GM04503 (cell line): ENCODE measurements around the gene AARS2.
"Not testable (repeated sequence)": the region's sequence is repeated elsewhere in the genome, so short reads cannot be mapped to it uniquely, and the experiment has no call there.

Source experiments
- DNase-seq: peaks from one replicate; pipeline ENCODE4 v3.0.0-alpha.2; 2012; ENCODE audit warnings: low read depth

AARS2 gene

DNA sequence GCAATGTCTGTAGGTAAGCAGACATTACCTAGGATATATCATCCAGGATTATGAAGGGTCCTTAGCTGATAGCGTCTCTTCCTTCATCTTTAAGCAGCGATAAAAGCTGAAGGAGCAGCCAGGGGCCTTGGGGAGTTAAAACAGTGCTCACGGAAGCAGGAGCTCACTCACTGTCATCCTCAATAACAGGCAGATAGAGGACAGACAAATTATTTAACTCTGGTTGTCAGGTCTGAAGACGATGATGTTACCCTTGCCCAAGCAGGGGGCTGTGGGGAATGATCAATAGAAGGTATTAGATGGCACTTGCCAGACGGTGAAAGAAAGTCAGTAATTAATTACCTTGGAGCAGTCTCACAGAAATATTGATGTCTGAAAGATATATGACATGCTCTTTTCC, 16.7 kb upstream of the AARS2 start:
- no peak for DNase-seq

DNA sequence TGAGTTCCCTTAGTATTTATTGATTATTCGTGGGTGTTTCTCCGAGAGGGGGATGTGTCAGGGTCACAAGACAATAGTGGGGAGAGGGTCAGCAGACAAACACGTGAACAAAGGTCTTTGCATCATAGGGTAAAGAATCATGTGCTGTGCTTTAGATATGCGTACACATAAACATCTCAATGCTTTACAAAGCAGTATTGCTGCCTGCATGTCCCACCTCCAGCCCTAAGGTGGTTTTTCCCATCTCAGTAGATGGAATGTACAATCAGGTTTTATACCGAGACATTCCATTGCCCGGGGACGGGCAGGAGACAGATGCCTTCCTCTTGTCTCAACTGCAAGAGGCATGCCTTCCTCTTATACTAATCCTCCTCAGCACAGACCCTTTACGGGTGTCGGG, 15.1 kb upstream of the AARS2 start:
- not testable (repeated sequence) for DNase-seq

DNA sequence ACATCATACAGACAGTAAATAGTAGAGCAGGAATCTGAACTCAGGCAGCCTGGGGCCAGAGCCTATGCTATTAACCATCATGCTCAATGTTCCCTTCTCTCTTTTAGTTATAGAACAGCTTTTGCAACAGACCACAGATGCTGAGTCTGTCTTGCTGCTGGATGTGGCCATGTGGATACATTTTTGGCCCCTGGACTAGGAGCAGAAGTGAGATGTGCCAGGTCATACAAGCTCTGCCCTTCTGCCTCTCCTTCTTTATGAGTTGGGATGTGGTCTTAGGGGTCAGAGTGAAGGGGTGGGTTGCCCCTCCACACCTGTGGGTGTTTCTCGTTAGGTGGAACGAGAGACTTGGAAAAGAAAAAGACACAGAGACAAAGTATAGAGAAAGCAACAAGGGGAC, 14.6 kb upstream of the AARS2 start:
- no peak for DNase-seq

DNA sequence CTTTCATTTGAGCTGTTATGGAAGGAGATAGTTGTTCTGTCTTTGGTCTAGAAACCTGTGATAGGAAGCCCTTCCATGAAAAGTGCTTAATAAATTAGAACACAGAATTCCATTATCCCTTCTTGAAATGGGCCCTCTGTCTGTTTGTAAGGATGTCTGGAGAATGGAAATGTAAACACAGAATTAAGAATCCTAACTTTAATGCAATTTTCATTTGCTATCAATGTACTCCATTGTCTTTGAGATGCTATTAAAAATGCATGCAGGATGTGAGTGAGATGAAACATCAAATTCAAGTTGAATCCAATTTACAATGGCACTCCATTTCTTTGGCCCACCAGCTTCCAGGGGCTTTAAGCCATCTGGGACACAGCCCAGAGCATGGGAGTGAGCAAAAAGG, 13.9 kb upstream of the AARS2 start:
- no peak for DNase-seq

DNA sequence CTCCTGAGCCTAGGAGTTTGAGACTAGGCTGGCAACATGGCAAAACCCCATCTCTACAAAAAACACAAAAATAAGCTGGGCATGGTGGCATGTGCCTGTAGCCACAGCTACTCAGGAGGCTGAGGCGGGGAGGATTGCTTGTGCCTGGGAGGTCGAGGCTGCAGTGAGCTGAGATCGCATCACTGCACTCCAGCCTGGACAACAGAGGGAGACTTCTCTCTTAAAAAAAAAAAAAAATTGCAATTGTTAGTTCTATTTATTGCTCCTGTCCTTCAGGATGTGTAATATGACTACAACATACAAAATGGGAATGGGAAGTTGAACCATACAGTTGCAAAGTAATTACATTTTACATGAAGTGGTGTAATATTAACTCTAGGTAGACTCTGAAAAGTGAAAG, 8.1 kb upstream of the AARS2 start:
- DNase-seq = no peak

DNA sequence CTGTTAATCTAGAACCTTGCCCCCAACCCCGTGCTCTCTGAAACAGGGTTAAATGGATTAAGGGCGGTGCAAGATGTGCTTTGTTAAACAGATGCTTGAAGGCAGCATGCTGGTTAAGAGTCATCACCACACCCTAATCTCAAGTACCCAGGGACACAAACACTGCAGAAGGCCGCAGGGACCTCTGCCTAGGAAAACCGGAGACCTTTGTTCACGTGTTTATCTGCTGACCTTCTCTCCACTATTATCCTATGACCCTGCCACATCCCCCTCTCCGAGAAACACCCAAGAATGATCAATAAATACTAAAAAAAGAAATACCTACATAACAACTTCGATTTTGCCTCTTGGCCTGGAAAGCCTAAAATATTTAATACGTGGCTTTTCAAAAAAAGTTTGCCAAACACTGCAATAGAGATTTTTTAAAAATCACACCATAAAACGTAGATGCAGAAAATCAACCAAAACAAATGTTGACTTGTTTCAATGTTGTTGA, 4.0 kb upstream of the AARS2 start:
- DNase-seq = not testable (repeated sequence)

DNA sequence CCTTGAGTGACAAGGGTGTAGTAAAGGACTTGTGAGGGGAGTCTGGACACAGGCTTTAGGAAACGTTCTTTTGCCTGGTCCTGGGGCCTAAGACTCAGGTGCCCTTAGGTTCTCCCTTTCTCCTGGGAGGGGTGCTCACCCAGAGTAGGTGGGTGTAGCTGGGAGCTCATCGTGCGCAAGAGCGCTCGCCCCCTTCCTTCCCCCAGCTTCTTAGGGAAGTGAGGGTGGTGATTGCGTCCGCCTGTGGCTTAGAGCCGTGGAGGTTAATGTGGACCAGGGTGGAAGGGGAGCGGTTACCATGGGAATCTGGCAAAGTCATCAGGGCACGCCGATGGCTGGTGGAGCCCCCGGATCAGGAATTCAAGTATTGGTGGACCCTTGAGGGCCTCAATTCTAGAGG, 3.3 kb upstream of the AARS2 start:
- no peak for DNase-seq

DNA sequence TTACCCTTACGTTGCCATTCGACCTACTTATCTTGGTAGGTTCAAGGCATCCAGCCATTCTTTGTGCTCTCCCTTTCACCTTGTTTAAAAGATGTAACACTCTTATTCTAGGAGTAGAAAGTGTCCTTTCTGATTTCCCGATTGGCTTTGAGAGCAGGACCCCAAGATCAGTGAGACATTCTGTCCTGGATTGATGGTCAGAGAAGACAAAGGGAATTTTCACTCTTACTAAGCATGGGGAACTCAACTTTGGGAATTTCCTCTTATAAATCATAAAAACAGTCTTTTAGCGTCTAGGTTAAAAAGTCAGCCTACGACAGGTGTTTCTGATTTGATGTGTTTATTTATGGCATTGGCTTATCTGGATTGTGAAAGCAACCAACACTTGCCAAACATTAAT, 2.8 kb upstream of the AARS2 start:
- DNase-seq = no peak

DNA sequence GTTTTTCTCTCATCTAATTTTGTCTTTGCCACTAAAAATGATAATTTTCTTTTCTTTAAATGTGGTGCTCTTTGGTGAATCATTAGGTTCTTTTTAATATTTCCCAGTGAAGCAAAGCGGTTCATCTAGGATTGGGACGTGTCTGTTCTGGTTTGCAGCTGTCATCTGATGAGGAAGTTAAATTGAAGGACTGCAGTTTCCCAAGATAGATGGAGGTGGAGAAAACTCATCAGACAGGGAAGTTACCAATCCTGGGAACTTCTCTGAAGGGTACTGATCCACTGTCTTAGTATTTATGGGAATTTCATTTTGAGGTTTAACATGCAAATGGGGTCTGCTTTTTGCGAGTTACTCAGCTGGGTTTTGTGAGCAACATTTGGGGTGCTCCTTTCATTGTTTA, 2.4 kb upstream of the AARS2 start:
- DNase-seq = no peak

DNA sequence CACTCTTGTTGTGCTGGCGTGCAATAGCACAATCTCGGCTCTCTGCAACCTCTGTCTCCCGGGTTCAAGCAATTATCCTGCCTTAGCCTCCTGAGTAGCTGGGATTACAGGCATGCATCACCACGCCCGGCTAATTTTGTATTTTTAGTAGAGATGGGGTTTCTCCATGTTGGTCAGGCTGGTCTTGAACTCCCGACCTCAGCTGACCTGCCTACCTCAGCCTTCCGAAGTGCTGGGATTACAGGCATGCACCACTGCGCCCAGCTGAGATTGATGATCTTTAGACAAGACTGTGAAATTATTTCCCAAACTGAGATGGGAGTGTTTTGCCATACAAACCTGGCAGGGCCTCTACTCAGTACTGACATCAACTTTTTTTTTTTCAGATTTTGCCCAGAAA, 1.5 kb upstream of the AARS2 start:
- not testable (repeated sequence) for DNase-seq

DNA sequence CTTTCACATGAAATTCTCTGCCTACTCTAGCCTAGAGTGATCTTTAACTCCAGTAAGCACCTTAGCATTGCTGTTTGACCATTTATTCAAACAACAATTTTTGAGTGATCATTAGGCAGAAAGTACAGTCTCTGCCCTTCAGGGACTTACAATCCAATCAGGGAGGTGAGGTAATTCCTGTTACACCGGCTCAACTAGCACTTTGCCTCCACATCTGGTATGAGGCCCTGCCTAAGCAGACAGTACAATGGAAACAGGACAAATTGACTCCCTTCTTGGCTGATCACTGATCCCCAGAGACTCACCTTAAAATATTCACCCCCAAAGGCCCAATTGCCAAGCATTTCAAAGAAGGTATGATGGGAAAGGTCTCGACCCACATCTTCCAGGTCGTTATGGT, 1.4 kb downstream of the AARS2 start:
- DNase-seq = no peak

DNA sequence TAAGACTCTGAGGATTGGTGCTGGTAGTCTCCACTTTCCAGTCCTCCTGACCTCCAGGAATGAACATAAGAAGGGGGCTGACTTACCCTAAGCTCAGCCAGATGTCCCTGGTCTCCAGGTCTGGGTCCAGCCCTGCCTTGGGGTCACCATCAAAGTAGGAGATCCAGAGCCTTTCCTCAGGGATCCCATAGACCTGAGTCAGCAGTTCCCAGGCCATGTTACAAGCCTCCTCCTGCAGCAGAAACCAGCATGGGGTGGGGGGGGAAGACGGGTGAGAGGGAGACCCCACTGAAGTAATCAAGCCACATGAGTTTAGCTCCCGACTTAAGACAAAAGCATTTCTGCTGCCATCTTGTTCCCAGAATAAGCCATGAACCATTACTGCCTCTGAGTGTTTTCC, 1.8 kb downstream of the AARS2 start:
- no peak for DNase-seq

DNA sequence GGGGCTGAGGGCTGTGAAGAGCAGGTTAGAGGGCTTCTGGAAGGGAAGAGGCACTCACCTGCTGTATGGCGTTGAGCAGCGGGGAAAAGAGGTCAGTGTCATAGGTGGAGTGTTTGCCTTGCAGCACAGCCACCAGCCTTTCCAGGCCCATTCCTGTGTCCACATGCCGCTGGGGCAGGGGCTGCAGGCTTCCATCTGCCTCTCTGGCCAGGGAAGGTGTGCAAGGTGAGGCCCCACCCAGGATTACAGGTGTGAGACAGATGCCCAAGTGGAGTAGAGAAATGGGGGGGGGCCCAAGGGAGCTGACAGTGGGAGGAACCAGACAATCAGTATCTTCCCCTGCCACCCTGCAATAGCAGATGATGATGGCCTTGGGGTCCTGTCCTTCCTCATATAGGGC, 2.9 kb downstream of the AARS2 start:
- DNase-seq = no peak

DNA sequence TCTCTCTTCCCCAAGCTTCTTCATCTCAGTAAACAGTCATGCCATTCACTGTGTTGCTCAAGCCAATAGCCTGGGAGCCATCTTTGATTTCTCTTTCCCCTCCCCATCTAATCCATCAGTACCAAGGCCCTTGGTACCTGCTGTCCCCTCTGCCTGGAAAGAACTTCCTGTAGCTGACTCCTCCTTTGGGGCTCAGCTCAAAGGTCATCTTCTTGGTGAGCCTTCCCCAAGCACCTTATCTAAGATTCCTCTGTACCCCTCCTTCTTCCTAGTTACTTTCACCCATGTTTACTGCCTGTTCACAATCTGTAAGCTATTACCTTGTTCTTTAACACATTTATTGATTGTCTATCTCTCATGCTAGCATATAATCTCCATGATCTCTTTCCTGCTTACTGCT, 3.5 kb downstream of the AARS2 start:
- no peak for DNase-seq

DNA sequence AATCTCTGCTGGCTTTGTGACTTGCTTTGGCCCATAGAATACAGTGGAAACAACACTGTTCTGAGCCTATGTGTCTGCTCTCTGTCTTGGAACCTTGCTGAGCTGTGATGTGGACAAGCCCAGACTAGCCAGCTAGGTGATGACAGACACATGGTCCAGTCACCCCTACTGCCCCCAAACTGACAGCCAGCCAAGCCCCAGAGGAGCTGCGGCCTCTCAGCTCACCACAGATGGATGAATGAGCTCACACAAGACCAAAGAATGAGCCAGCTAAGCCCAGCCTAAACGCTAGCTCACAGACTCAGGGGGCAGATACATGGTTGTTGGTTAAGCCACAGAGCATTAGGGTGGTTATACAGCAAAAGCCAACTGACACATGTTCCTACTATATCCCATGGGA, 4.1 kb downstream of the AARS2 start:
- peak; percentile 92 for DNase-seq

DNA sequence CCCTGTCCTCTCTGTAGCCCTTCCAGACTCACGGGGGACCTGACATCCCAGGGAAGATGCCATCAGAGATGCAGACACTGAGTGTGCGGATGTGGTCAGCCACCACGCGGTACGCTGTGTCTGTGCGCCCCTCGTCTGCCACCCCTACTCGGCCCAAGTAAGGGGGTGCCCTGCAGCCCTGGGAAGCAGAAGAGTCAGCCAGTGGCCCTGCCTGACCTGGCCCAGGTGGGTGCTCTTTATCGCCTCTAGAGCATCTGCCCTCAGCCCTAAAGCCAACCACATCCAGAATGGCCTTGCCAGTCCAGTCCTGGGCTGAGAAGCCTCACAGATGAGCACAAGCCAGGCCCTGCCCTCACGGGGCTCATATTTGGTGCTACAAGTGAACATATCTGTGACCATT, 5.9 kb downstream of the AARS2 start:
- DNase-seq = no peak

DNA sequence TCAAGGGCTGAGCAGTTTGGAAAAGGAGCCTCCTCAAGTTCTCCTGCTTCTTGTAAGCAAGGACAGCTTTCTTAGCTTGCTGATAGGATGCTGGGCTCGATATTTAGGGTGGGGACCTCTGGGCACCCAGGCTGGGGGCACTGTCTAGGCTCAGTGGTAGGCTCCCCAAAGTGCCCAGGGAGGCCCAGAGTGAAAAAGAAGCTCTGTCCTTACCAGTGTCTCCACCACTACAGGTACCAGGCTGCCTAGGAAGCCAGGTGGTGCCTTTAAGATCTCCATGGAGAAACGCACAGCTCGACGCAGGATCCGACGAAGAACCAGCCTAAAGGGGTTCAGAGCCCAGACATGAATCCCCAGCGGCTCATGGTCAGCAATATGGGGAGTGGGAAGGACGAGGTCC, 6.4 kb downstream of the AARS2 start:
- no peak for DNase-seq

DNA sequence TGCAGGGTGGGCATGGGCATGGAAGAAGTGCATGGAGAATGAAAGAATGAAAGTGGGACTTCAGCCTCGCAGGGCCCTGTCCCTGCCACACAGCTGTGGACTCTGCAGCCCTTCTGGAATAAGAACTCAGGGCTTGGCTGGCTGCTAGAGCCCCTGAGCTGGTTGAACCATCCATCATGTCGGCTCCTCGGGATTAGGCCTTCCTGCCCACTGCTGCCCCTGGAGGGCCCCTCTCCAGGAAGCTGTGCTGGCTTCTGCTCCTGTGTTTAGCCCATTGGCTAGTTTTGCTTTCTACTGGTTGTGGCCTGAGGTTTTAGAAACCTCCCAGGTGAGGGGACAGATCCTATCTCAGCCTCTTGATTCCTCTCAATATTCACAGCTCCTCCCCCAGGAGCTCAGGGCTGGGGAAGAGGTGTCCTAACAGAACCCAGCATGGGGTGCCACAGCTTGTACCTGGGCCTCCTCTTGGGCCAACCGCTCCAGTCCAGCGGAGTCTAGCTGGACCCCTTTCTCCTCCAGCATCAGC, 7.9 kb downstream of the AARS2 start:
- DNase-seq = no peak

DNA sequence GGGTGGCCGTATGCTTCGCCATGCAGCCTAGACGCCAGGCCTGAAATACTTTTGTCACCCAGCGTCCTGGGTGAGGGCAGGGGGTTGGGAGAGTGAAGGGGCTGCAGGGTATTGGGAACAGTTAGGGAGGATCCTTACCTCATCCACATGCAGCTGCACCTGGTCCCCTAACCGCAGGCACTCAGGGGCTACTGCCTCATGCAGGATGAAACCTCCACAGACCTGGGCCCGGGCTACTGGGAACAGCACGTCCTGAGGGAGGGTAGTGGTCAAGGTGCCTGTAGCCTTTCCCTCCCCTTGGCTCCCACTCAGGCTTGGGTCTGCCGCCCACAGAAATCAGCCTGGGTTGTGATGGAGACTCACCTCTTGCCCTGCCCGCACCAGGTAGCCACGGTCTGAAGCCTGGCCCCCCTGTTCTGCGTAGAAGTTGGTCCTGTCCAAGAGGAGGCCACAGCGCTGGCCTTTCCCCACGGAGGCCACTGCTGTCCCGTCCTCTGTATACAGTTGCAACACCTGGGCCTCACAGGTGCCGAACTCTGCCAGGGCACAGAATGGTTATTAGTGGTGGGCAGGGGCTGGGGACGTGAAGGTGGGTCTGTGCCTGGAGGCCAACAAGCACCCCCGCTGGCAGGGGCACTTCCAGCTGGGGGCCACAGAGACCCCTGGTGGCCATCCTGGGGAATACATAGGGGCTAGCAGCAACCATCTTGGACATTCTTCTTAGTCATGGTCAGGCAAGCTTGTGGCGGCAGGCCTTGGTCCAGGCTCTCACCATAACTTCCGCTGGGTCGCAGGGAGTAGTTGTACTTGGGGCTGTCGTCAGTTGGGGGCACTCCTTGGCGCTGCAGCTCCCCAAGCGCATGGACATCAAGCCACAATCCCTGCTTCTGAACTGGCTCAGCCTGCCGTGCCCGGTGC, 8.6 kb downstream of the AARS2 start:
- no peak for DNase-seq

DNA sequence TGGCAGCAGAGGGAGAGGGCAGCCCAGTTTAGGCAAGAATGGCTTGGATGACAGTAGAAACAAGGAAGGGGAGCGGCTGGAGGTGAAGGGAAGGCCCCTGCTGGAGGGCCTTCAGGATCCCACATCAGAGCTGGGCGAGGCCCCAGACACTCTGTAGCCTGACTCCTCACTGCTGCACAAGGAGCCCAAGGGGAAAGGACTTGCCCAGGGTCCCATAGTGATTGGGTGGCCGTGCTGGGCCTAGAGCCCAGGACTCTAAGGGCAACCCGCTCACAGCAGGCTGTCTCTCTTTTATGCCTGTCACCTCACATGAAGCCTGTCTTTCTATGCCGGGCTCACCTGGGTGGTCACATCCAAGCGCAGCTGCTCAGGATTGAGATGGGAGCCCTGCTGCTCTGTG, 9.3 kb downstream of the AARS2 start:
- no peak for DNase-seq

DNA sequence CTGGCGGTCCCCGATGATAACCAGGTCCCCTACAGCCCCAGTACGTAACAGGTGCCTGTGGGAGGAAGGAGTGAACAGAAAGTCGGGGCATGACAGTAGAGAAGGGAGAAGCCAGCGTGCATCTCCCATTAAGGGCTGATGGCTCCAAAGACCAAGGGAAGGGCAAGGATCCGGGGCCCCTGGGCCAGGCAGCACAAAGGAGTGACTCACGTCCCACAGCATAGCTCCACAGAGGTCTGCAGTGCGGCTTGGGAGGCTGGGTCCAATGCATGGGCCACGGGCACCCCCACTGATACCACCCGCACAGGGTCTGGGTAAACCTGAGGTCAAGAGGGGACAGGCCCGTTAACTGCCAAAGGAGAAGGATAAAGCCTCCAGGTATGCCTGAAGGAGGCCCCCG, 10.3 kb downstream of the AARS2 start:
- DNase-seq = no peak

DNA sequence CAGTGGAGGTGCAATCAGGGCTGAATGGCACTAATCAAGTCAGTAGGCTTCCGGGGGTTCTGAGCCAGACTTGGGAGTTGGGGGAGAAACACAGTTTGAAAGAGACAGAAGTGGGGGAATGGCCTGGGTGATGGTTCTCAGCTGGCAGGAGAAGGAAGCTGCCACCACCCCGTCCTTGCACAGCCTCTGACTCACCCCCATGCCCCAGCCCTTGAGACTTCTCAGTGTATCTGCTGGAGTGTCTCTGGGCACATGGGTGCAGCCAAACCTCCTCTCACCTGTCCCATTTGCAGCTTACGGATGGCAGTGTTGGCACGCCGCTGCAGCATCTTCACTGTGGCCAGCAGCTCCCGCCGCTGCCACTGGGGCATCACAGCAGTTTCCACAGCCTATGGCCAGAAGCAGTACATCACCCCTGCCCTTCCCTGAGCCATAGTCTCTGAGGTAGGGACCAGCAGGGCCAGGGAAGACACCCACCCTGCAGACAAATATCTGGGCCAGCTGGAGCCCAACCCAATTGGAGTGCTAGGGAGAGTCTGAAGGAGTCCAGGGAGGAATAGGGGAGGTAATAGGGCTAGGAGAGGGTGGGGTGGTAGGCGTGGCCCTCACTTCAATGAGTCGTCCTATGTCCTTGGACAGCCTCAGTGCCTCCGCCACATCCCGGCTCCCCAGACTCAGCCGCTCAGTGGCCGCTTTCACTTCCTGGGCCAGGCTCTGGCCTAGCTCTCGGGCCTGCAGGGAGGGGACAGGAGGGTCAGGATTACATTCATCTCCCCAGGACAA, 11.2 kb downstream of the AARS2 start:
- DNase-seq = no peak

DNA sequence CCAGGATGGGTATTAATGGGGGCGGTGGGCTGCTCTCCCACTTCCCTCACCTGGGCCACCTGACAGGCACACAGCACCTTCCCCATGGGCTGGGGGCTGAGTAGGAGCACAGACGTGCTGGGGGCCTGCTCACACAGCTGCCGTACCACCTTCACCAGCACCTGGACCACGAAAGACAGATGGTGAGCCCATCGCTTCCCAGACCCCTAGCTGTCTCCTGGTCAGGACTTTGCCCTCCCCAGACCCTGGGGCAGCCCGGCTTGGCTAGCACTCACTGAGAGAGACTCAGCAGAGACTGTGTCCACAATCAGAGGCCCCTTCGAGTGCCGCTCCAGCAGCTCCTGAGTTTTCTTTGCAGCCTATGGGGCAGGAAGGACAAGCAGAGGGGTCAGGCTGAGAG, 12.0 kb downstream of the AARS2 start:
- DNase-seq = no peak
